Measurements from ENCODE around the gene BZW1.
A peak's percentile ranks its signal among the peaks of the same experiment; 100 is the strongest.
"Not testable (repeated sequence)": the region's sequence is repeated elsewhere in the genome, so short reads cannot be mapped to it uniquely, and the experiment has no call there.

Gene BZW1

DNA sequence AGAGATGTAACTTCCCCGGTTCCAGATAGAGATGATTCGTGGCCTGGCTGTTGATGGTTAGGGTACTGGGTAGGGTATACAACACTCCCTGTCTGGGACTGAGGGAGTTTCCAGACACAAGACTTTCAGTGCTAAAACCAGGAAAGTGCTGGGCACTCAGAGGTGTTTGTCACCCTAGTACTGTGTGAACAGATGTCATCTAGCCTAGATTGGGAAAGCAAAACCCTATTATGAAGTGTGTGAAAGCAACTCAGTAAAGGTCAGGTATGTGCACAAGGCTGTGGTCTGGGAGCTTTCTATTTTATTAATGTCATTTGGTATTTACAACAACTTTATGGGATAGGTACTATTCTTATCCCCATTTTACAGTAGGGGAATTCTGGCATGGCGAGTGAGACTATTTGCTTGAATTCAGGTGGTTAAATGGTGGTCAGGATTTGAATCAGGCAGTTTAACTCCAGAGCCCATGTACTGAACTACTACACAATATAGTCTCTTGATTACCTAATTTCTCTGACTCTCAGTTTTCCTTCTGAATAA is 2.6 kb downstream of the BZW1 start:
- H3K9ac ChIP-seq (ENCODE audit: low read length): no peak overlapping the region
- H3K4me1 ChIP-seq (ENCODE audit: low read length): peaks cover 25% of the 10 kb centered on the region
- peaks cover 44% of the 10 kb centered on the region for H3K79me2 ChIP-seq (ENCODE audit: low read length)
- H3K36me3 ChIP-seq (replicated peaks; ENCODE audit: insufficient read depth, low read length): peaks cover 23% of the 10 kb centered on the region; the same call in 1 of the 2 replicates
- DNase-seq: peak; percentile 20
- no peaks in the 10 kb centered on the region for H3K27me3 ChIP-seq (replicated peaks; ENCODE audit: insufficient read depth, low read length)
- no peak overlapping the region for H2AFZ ChIP-seq (ENCODE audit: low read length)
- peak overlapping the region; percentile 96 for H3K4me2 ChIP-seq (ENCODE audit: low read depth, low read length)
- no peaks in the 10 kb centered on the region for H3K9me3 ChIP-seq (replicated peaks; ENCODE audit: insufficient read depth, low read length)
- peaks cover 24% of the 10 kb centered on the region for H3F3A ChIP-seq (ENCODE audit: insufficient read depth, low read length)
- H3K9me2 ChIP-seq (replicated peaks; ENCODE audit: insufficient read depth, low read length): no peaks in the 10 kb centered on the region
- H3K4me3 ChIP-seq (ENCODE audit: low read length): no peak overlapping the region
- H3K27ac ChIP-seq (ENCODE audit: low read length): peak overlapping the region; percentile 2; the same call in 1 of the 2 replicates
- H4K20me1 ChIP-seq (ENCODE audit: insufficient read depth, low read length): peaks cover 8% of the 10 kb centered on the region; the same call in 1 of the 2 replicates
- TF ChIP-seq, protein P1, sequence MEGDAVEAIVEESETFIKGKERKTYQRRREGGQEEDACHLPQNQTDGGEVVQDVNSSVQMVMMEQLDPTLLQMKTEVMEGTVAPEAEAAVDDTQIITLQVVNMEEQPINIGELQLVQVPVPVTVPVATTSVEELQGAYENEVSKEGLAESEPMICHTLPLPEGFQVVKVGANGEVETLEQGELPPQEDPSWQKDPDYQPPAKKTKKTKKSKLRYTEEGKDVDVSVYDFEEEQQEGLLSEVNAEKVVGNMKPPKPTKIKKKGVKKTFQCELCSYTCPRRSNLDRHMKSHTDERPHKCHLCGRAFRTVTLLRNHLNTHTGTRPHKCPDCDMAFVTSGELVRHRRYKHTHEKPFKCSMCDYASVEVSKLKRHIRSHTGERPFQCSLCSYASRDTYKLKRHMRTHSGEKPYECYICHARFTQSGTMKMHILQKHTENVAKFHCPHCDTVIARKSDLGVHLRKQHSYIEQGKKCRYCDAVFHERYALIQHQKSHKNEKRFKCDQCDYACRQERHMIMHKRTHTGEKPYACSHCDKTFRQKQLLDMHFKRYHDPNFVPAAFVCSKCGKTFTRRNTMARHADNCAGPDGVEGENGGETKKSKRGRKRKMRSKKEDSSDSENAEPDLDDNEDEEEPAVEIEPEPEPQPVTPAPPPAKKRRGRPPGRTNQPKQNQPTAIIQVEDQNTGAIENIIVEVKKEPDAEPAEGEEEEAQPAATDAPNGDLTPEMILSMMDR (IDR thresholded peaks at IDR 0.05; ENCODE audit: low read length): no peak
- TF ChIP-seq EZH2phosphoT487 (IDR thresholded peaks at IDR 0.05; ENCODE audit: low read length) (no peak), EZH2 (optimal IDR thresholded peaks at IDR 0.05; ENCODE audit: low read depth, low read length) (no peak)

DNA sequence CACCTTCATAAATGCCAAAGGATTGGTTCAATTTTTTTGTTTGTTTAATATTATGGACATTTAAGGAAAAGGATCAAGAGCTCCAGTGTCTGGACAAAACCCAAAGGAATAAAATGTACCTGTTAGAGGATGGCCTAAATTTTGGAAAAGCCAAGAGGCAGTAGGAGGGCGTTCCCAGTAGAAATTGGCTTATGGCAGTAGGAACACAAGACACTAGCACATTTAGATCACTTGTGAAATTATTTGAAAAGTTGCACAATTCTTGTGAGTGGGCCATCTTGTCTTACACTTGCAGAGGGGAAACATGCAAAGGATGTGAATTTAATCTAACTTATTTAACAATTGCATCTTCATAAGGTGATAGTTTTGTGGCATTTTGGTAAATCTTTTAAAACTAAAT is 3.2 kb downstream of the BZW1 start:
- no peaks in the 10 kb centered on the region for H3K27me3 ChIP-seq (replicated peaks; ENCODE audit: insufficient read depth, low read length)
- no peak overlapping the region for H3K4me3 ChIP-seq (ENCODE audit: low read length)
- H3K9me2 ChIP-seq (replicated peaks; ENCODE audit: insufficient read depth, low read length): no peaks in the 10 kb centered on the region
- H2AFZ ChIP-seq (ENCODE audit: low read length): no peak overlapping the region
- peaks cover 8% of the 10 kb centered on the region; the same call in 1 of the 2 replicates for H4K20me1 ChIP-seq (ENCODE audit: insufficient read depth, low read length)
- no peaks in the 10 kb centered on the region for H3K9me3 ChIP-seq (replicated peaks; ENCODE audit: insufficient read depth, low read length)
- no peak overlapping the region for H3K27ac ChIP-seq (ENCODE audit: low read length)
- peaks cover 23% of the 10 kb centered on the region; the same call in 1 of the 2 replicates for H3K36me3 ChIP-seq (replicated peaks; ENCODE audit: insufficient read depth, low read length)
- peaks cover 44% of the 10 kb centered on the region for H3K79me2 ChIP-seq (ENCODE audit: low read length)
- H3K4me2 ChIP-seq (ENCODE audit: low read depth, low read length): no peak overlapping the region; the same call in 1 of the 2 replicates
- TF ChIP-seq EZH2 (optimal IDR thresholded peaks at IDR 0.05; ENCODE audit: low read depth, low read length) (no peak), EZH2phosphoT487 (IDR thresholded peaks at IDR 0.05; ENCODE audit: low read length) (no peak)
- TF ChIP-seq, protein P1 (IDR thresholded peaks at IDR 0.05; ENCODE audit: low read length): no peak
- H3K4me1 ChIP-seq (ENCODE audit: low read length): peaks cover 25% of the 10 kb centered on the region
- peaks cover 24% of the 10 kb centered on the region for H3F3A ChIP-seq (ENCODE audit: insufficient read depth, low read length)
- no peak overlapping the region for H3K9ac ChIP-seq (ENCODE audit: low read length)
- no peak for DNase-seq

DNA sequence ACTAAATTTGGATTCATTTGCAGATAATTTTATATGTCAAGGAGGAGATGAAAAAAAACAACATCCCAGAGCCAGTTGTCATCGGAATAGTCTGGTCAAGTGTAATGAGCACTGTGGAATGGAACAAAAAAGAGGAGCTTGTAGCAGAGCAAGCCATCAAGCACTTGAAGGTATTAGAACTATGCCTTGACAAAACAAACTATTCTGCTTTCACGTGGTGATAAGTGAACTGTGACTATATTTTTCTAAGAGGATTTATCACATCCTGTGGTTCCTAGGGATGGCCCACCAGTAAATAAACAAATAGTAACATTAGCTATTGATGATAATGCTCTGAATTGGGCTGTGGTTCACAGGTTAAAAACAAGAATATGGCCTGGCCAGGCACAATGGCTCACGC is 7.0 kb downstream of the BZW1 start:
- not testable (repeated sequence) for H3K9me3 ChIP-seq (replicated peaks; ENCODE audit: insufficient read depth, low read length); H3F3A ChIP-seq (ENCODE audit: insufficient read depth, low read length); H3K27ac ChIP-seq (ENCODE audit: low read length); H3K9ac ChIP-seq (ENCODE audit: low read length); H4K20me1 ChIP-seq (ENCODE audit: insufficient read depth, low read length); H3K4me3 ChIP-seq (ENCODE audit: low read length); H3K9me2 ChIP-seq (replicated peaks; ENCODE audit: insufficient read depth, low read length); H3K27me3 ChIP-seq (replicated peaks; ENCODE audit: insufficient read depth, low read length); H2AFZ ChIP-seq (ENCODE audit: low read length); DNase-seq; H3K4me2 ChIP-seq (ENCODE audit: low read depth, low read length)
- H3K79me2 ChIP-seq (ENCODE audit: low read length): peaks cover 24% of the 10 kb centered on the region
- H3K36me3 ChIP-seq (replicated peaks; ENCODE audit: insufficient read depth, low read length): peaks cover 27% of the 10 kb centered on the region
- peaks cover 14% of the 10 kb centered on the region for H3K4me1 ChIP-seq (ENCODE audit: low read length)

DNA sequence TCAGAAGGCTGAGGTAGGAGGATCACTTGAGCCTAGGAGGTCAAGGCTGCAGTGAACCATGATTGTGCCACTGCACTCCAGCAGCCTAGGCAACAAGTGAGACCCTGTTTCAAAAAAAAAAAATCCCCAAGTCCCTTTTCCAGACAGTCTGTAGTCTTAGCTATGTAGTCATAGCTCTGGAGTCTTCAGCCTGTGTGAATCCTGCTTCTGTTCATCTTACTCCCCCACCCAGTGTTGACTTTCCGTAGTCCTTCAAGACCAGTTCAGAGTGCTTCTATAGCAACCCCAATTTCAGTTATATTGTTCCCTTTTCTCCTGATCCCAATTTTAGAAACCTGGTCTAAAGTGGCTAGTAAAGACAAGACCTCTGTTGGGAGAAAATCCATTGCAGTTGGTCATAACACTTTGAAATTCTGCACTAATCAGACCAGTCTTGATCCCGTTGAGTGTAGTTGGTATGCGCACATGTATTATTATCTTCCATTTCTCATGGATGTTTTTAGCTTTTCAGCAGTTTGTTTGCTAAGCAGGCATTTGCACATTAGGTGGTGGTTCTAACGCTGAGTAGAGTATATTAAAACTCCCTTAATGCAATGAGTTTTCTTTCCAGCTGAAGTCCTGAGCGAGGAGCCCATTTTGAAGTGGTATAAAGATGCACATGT is 9.0 kb downstream of the BZW1 start:
- Histone ChIP-seq H3K9me2 (replicated peaks; ENCODE audit: insufficient read depth, low read length) (no peaks in the 10 kb centered on the region), H3K79me2 (ENCODE audit: low read length) (peaks cover 4% of the 10 kb centered on the region; the same call in 1 of the 2 replicates), H3K27me3 (replicated peaks; ENCODE audit: insufficient read depth, low read length) (no peaks in the 10 kb centered on the region), H3K36me3 (replicated peaks; ENCODE audit: insufficient read depth, low read length) (peaks cover 19% of the 10 kb centered on the region), H3K4me2 (ENCODE audit: low read depth, low read length) (no peak overlapping the region), H2AFZ (ENCODE audit: low read length) (no peak overlapping the region), H3K4me1 (ENCODE audit: low read length) (no peaks in the 10 kb centered on the region), H3F3A (ENCODE audit: insufficient read depth, low read length) (no peaks in the 10 kb centered on the region), H3K27ac (ENCODE audit: low read length) (no peak overlapping the region), H3K9ac (ENCODE audit: low read length) (no peak overlapping the region), H3K9me3 (replicated peaks; ENCODE audit: insufficient read depth, low read length) (no peaks in the 10 kb centered on the region), H3K4me3 (ENCODE audit: low read length) (no peak overlapping the region), H4K20me1 (ENCODE audit: insufficient read depth, low read length) (no peaks in the 10 kb centered on the region)
- TF ChIP-seq EZH2phosphoT487 (IDR thresholded peaks at IDR 0.05; ENCODE audit: low read length) (no peak), EZH2 (optimal IDR thresholded peaks at IDR 0.05; ENCODE audit: low read depth, low read length) (no peak)
- TF ChIP-seq, protein P1 (IDR thresholded peaks at IDR 0.05; ENCODE audit: low read length): no peak
- DNase-seq: no peak

All from MM.1S (cell line).